SK-N-SH treated with all-trans-retinoic acid at 6 μM for 48 hours (cell line): ENCODE results near the gene CNTRL.

Source experiments
- ARNTL ChIP-seq: fragments of 450-650 bp; formaldehyde crosslinking; IDR thresholded peaks from 2 replicates; pipeline ENCODE4 v1.5.0; 2020; ENCODE audit warnings: low read depth, mild to moderate bottlenecking, moderate library complexity, borderline replicate concordance
- BACH2 ChIP-seq: fragments of 250-450 bp; sonication (Bioruptor Pico); IDR thresholded peaks from 2 replicates; pipeline ENCODE4 v1.9.0; 2021; ENCODE audit warnings: mild to moderate bottlenecking, borderline replicate concordance
- GLIS3 ChIP-seq: fragments of 250-450 bp; sonication (Bioruptor Pico); IDR thresholded peaks from 2 replicates; pipeline ENCODE4 v1.5.0; 2020; ENCODE audit warnings: mild to moderate bottlenecking, moderate library complexity
- OSR1 ChIP-seq: fragments of 250-450 bp; sonication (Bioruptor Pico); IDR thresholded peaks from 2 replicates; pipeline ENCODE4 v1.8.0; 2022; ENCODE audit warnings: moderate library complexity, mild to moderate bottlenecking, inconsistent platforms
- RARB ChIP-seq: fragments of 250-450 bp; sonication (Bioruptor Pico); IDR thresholded peaks from 2 replicates; pipeline ENCODE4 v1.8.0; 2021; ENCODE audit warnings: mild to moderate bottlenecking, moderate library complexity
- TOX ChIP-seq: fragments of 250-450 bp; sonication (Bioruptor Pico); IDR thresholded peaks from 2 replicates; pipeline ENCODE4 v1.8.0; 2021; ENCODE audit warnings: mild to moderate bottlenecking, moderate library complexity, borderline replicate concordance
- ZFP3 ChIP-seq: fragments of 250-450 bp; sonication (Bioruptor Pico); IDR thresholded peaks from 2 replicates; pipeline ENCODE4 v1.5.0; 2020; ENCODE audit warnings: mild to moderate bottlenecking, moderate library complexity
- ZFP30 ChIP-seq: fragments of 450-650 bp; formaldehyde crosslinking; IDR thresholded peaks from 2 replicates; pipeline ENCODE4 v1.5.0; 2022; ENCODE audit warnings: mild to moderate bottlenecking, moderate library complexity
- ZNF565 ChIP-seq: fragments of 450-650 bp; formaldehyde crosslinking; conservative IDR thresholded peaks from 2 replicates; pipeline ENCODE4 v1.5.0; 2020; ENCODE audit warnings: low read depth, mild to moderate bottlenecking, moderate library complexity
- ZNF70 ChIP-seq: fragments of 450-650 bp; formaldehyde crosslinking; IDR thresholded peaks from 2 replicates; pipeline ENCODE4 v1.5.0; 2020; ENCODE audit warnings: mild to moderate bottlenecking, moderate library complexity
- ZNF8 ChIP-seq: fragments of 450-650 bp; formaldehyde crosslinking; IDR thresholded peaks from 2 replicates; pipeline ENCODE4 v1.5.0; 2020; ENCODE audit warnings: mild to moderate bottlenecking, moderate library complexity
- TF ChIP-seq, protein P1 (sequence below): fragments of 250-450 bp; sonication (Bioruptor Pico); IDR thresholded peaks from 2 replicates; pipeline ENCODE4 v1.5.1; 2020; ENCODE audit warnings: low read depth, mild to moderate bottlenecking, moderate library complexity
- TF ChIP-seq, protein P2 (sequence below): fragments of 250-450 bp; sonication (Bioruptor Pico); IDR thresholded peaks from 2 replicates; pipeline ENCODE4 v1.5.0; 2020; ENCODE audit warnings: mild to moderate bottlenecking, moderate library complexity
- TF ChIP-seq, protein P3 (sequence below): fragments of 250-450 bp; sonication (Bioruptor Pico); IDR thresholded peaks from 2 replicates; pipeline ENCODE4 v1.8.0; 2020; ENCODE audit warnings: mild to moderate bottlenecking, moderate library complexity, borderline replicate concordance

- TF ChIP-seq ARNTL (CRISPR knock-in tag) (no peak), ZNF70 (CRISPR knock-in tag) (no peak), ZFP30 (CRISPR knock-in tag) (no peak), BACH2 (CRISPR knock-in tag) (no peak), ZFP3 (CRISPR knock-in tag) (no peak), OSR1 (CRISPR knock-in tag) (no peak), ZNF565 (CRISPR knock-in tag) (no peak), RARB (no peak), ZNF8 (CRISPR knock-in tag) (no peak), GLIS3 (no peak), TOX (CRISPR knock-in tag) (no peak)
- TF ChIP-seq, protein P1, sequence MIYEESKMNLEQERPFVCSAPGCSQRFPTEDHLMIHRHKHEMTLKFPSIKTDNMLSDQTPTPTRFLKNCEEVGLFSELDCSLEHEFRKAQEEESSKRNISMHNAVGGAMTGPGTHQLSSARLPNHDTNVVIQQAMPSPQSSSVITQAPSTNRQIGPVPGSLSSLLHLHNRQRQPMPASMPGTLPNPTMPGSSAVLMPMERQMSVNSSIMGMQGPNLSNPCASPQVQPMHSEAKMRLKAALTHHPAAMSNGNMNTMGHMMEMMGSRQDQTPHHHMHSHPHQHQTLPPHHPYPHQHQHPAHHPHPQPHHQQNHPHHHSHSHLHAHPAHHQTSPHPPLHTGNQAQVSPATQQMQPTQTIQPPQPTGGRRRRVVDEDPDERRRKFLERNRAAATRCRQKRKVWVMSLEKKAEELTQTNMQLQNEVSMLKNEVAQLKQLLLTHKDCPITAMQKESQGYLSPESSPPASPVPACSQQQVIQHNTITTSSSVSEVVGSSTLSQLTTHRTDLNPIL (CRISPR knock-in tag): no peak
- TF ChIP-seq, protein P2, sequence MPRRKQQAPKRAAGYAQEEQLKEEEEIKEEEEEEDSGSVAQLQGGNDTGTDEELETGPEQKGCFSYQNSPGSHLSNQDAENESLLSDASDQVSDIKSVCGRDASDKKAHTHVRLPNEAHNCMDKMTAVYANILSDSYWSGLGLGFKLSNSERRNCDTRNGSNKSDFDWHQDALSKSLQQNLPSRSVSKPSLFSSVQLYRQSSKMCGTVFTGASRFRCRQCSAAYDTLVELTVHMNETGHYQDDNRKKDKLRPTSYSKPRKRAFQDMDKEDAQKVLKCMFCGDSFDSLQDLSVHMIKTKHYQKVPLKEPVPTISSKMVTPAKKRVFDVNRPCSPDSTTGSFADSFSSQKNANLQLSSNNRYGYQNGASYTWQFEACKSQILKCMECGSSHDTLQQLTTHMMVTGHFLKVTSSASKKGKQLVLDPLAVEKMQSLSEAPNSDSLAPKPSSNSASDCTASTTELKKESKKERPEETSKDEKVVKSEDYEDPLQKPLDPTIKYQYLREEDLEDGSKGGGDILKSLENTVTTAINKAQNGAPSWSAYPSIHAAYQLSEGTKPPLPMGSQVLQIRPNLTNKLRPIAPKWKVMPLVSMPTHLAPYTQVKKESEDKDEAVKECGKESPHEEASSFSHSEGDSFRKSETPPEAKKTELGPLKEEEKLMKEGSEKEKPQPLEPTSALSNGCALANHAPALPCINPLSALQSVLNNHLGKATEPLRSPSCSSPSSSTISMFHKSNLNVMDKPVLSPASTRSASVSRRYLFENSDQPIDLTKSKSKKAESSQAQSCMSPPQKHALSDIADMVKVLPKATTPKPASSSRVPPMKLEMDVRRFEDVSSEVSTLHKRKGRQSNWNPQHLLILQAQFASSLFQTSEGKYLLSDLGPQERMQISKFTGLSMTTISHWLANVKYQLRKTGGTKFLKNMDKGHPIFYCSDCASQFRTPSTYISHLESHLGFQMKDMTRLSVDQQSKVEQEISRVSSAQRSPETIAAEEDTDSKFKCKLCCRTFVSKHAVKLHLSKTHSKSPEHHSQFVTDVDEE (CRISPR knock-in tag): no peak
- TF ChIP-seq, protein P3, sequence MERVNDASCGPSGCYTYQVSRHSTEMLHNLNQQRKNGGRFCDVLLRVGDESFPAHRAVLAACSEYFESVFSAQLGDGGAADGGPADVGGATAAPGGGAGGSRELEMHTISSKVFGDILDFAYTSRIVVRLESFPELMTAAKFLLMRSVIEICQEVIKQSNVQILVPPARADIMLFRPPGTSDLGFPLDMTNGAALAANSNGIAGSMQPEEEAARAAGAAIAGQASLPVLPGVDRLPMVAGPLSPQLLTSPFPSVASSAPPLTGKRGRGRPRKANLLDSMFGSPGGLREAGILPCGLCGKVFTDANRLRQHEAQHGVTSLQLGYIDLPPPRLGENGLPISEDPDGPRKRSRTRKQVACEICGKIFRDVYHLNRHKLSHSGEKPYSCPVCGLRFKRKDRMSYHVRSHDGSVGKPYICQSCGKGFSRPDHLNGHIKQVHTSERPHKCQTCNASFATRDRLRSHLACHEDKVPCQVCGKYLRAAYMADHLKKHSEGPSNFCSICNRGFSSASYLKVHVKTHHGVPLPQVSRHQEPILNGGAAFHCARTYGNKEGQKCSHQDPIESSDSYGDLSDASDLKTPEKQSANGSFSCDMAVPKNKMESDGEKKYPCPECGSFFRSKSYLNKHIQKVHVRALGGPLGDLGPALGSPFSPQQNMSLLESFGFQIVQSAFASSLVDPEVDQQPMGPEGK (CRISPR knock-in tag): no peak
These were observed 64.2 kb downstream of the CNTRL start for GRCh38 chr9:121138973-121139372.
